ENCODE measurements around the gene CFAP251. TPM values are rescaled to one million over a fixed set of nuclear protein-coding genes. Genes with fewer than 3 reads are reported as not detected.

CFAP251 gene
- total and polyA plus RNA-seq, 2 of the 8 experiments (the other 6 are each of a cell fraction or from before 2014, with no cell fraction given): 1.8 to 2.9 TPM

DNA sequence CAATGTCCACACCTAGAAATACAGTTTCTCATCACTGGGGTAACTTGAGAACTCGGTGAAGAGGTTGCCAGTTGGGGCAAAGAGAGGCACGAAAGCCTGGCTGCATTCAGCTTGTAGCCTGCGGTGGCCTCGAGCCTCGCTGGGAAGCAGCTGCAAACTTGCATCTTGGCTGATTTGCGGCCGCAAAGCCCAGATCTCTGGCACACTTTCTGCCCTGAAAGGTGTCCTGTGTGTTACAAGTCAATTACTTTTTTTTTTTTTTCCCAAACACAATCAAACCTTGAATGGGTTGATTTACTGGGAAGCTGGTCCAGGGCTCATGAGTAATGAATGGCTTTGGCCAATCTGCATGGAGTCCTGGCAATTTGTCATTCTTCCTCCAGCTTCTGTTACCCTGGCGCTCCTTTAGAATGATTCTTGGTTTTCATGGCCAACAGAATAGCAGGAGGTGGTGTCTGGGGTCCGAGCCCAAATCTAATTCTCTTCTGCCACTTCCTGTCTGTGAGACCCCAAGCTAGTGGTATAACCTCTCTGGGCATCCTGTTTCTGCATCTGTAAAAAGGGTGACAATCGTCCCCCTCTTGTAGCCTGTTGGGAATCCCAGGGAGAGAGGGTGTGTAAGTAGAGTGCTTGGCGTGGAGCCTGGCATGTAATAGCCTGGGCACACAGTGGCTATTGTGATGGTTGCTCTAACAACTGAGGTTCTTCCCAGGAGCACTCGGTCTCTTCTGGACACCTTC is 109.9 kb downstream of the CFAP251 start:
- H3K4me3 ChIP-seq (ENCODE audit: extremely low read depth in 1 of 4, insufficient read depth in 2 of 4, low read depth in 3 of 4, low read length in 4 of 4): no peak overlapping the region
- no peak overlapping the region for H3K18ac ChIP-seq (ENCODE audit: extremely low read depth, low read length)
- no peak overlapping the region for H4K91ac ChIP-seq (replicated peaks; ENCODE audit: insufficient read length, low read length)
- no peak overlapping the region for H2BK5ac ChIP-seq (ENCODE audit: low read depth, low read length)
- no peak overlapping the region for H2AFZ ChIP-seq (ENCODE audit: low read length)
- CTCF ChIA-PET (ENCODE audit: partially characterized antibody): interaction anchor here (0.6 to 1.8 kb wide), 9 partner anchors 10 to 318 kb away, joined by 3 to 9 read pairs (median 3); partner anchors contain the start of gene CFAP251
- H3K27me3 ChIP-seq (replicated peaks in 1 of 4; ENCODE audit: control insufficient read depth in 3 of 4, extremely low read depth in 1 of 4, insufficient read depth in 3 of 4, low read length in 3 of 4): peaks cover 0 to 1% (median 0%) of the 10 kb centered on the region in 4 experiments; a peak in 3 of 7 replicates
- no peak for DNase-seq (ENCODE audit: low read depth in 1 of 2, low spot score in 2 of 2)
- FAIRE-seq: no peak
- H3K56ac ChIP-seq (replicated peaks; ENCODE audit: insufficient read length, low read depth, low read length): no peak overlapping the region
- no peak overlapping the region for H3K9ac ChIP-seq (replicated peaks in 1 of 4; ENCODE audit: extremely low read depth in 1 of 4, low read depth in 3 of 4, low read length in 3 of 4)
- H3K4me1 ChIP-seq (replicated peaks in 1 of 4; ENCODE audit: control insufficient read depth in 3 of 4, insufficient read depth in 4 of 4, low read length in 3 of 4): peaks cover 0 to 12% (median 6%) of the 10 kb centered on the region in 4 experiments; a peak in 6 of 7 replicates
- H2BK120ac ChIP-seq (replicated peaks; ENCODE audit: low read depth, low read length): no peak overlapping the region
- 83% methylated on average over 12 of the region's 12 CpGs; no CpG with 5 or more reads in 1 of the 2 experiments for WGBS, 2 experiments (ENCODE audit: extremely low coverage in 1 of 2, insufficient coverage in 1 of 2, insufficient read length in 1 of 2, insufficient replicate concordance in 2 of 2, low coverage in 1 of 2, low lambda C conversion rate in 2 of 2, missing lambda C conversion rate in 1 of 2)
- peaks cover 14% of the 10 kb centered on the region for H3K79me1 ChIP-seq (ENCODE audit: low read depth, low read length)
- H4K5ac ChIP-seq (ENCODE audit: insufficient read length, low read depth, low read length): no peak overlapping the region
- H2AK5ac ChIP-seq (ENCODE audit: low read depth, low read length): no peak overlapping the region
- H4K8ac ChIP-seq (ENCODE audit: extremely low read depth, insufficient read depth, low read length): no peak overlapping the region
- H3K27ac ChIP-seq (ENCODE audit: low read depth, low read length): no peak overlapping the region
- H2BK15ac ChIP-seq (ENCODE audit: low read length): no peak overlapping the region; the same call in 1 of the 2 replicates
- no peak overlapping the region for H3K4ac ChIP-seq (replicated peaks; ENCODE audit: insufficient read length, low read depth, low read length)
- H3K23me2 ChIP-seq (ENCODE audit: low read depth, low read length): peaks cover 1% of the 10 kb centered on the region; the same call in 1 of the 2 replicates
- H3K36me3 ChIP-seq (ENCODE audit: control insufficient read depth in 2 of 4, insufficient read depth in 4 of 4, low read length in 3 of 4): no peaks in the 10 kb centered on the region
- POLR2A ChIA-PET (ENCODE audit: partially characterized antibody): interaction anchor here (0.6 kb wide), 1 partner anchor 222 kb away, joined by 5 read pairs; no protein-coding TSS in a partner anchor
- H2BK12ac ChIP-seq (ENCODE audit: low read depth, low read length): no peak overlapping the region
- peaks cover 15 to 28% of the 10 kb centered on the region in 2 experiments for H4K20me1 ChIP-seq (replicated peaks in 1 of 2; ENCODE audit: control insufficient read depth in 1 of 2, insufficient read depth in 2 of 2, low read length in 2 of 2)
- peaks cover 4 to 54% of the 10 kb centered on the region in 2 experiments for H3K79me2 ChIP-seq (ENCODE audit: control insufficient read depth in 1 of 2, insufficient read depth in 2 of 2, low read length in 2 of 2)
- H3K23ac ChIP-seq (ENCODE audit: insufficient read length): no peak overlapping the region
- H3K4me2 ChIP-seq (ENCODE audit: insufficient read depth in 1 of 2, low read depth in 2 of 2, low read length in 2 of 2): no peak overlapping the region
- no peak overlapping the region for H2BK20ac ChIP-seq (ENCODE audit: low read length)
- no peaks in the 10 kb centered on the region for H3K9me3 ChIP-seq (ENCODE audit: insufficient read depth in 2 of 2, low read depth in 1 of 2, low read length in 1 of 2)
- H3K14ac ChIP-seq (ENCODE audit: insufficient read length): no peak overlapping the region
- TF ChIP-seq TAF1 (IDR thresholded peaks at IDR 0.05; ENCODE audit: low read depth, low read length) (no peak), GTF2F1 (IDR thresholded peaks at IDR 0.05; ENCODE audit: borderline replicate concordance, low read depth, low read length) (no peak), GABPA (IDR thresholded peaks at IDR 0.05; ENCODE audit: borderline replicate concordance, insufficient read depth, low read length) (no peak), CREB1 (IDR thresholded peaks at IDR 0.05) (no peak), TBP (IDR thresholded peaks at IDR 0.05; ENCODE audit: low read depth, low read length) (no peak)

Measured in H1 (cell line).